ENCODE data around the gene BCAT1.

- TF ChIP-seq CTCF (IDR thresholded peaks at IDR 0.05) (no peak), POLR2A (IDR thresholded peaks at IDR 0.05) (no peak)
Observed at GRCh38 chr12:24846689-24847088, 102.2 kb downstream of the BCAT1 start.
